ENCODE measurements around the gene SIGLEC7.

SIGLEC7 gene

DNA sequence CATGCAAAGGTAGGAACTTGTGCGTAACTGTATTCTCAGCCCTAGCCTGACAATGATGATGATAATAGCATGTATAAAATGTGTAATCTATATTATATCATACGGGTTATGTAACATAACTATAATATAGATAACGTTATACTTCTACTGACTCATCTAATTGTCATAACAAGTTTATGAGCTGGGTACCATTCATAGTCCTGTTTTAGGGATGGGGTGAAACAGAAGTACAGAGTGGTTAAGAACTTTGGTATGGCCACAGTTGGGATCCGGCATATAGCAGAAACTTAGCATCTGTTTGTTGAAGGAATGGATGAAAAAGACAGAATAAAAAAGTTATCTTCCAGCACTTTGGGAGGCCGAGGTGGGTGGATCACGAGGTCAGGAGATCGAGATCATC, 39.1 kb upstream of the SIGLEC7 start:
- peaks cover 3% of the 10 kb centered on the region for H3K36me3 ChIP-seq (ENCODE audit: control insufficient read depth, insufficient read depth, low read length)
- no peak overlapping the region for H3K4me3 ChIP-seq (ENCODE audit: low read depth, low read length)
- no peak overlapping the region for H3K9ac ChIP-seq (ENCODE audit: low read depth, low read length)
- H3K27me3 ChIP-seq (ENCODE audit: control insufficient read depth, insufficient read depth, low read length) = no peaks in the 10 kb centered on the region
- peaks cover 8% of the 10 kb centered on the region for H3K4me1 ChIP-seq (ENCODE audit: control insufficient read depth, insufficient read depth, low read length)
- H3K9me3 ChIP-seq (ENCODE audit: control insufficient read depth, insufficient read depth, low read length) = no peaks in the 10 kb centered on the region

DNA sequence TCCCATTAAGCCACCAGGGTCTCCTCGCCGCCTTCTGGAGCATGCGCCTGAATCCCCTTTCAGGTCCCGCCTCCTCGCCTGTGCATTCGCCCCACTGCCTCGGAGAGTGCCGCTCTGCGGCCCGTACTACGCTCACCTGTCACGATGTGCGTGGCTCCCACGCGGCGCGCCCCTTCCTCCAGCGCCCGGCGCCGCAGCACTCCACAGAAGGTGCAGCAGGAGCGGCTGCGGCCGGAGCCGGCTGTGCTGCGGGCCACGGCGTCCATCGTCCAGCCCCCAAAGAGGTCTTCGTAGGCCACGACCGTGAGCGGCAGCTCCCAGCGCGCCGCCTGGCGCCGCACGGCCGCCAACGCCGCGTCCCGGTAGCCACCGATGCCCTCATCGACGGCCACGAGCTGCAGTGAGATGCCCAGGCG, 38.2 kb upstream of the SIGLEC7 start:
- peaks cover 3% of the 10 kb centered on the region for H3K36me3 ChIP-seq (ENCODE audit: control insufficient read depth, insufficient read depth, low read length)
- H3K9ac ChIP-seq (ENCODE audit: low read depth, low read length) = no peak overlapping the region
- H3K4me1 ChIP-seq (ENCODE audit: control insufficient read depth, insufficient read depth, low read length) = peaks cover 8% of the 10 kb centered on the region
- no peaks in the 10 kb centered on the region for H3K9me3 ChIP-seq (ENCODE audit: control insufficient read depth, insufficient read depth, low read length)
- no peak overlapping the region for H3K4me3 ChIP-seq (ENCODE audit: low read depth, low read length)
- peaks cover 2% of the 10 kb centered on the region for H3K27me3 ChIP-seq (ENCODE audit: control insufficient read depth, insufficient read depth, low read length)

DNA sequence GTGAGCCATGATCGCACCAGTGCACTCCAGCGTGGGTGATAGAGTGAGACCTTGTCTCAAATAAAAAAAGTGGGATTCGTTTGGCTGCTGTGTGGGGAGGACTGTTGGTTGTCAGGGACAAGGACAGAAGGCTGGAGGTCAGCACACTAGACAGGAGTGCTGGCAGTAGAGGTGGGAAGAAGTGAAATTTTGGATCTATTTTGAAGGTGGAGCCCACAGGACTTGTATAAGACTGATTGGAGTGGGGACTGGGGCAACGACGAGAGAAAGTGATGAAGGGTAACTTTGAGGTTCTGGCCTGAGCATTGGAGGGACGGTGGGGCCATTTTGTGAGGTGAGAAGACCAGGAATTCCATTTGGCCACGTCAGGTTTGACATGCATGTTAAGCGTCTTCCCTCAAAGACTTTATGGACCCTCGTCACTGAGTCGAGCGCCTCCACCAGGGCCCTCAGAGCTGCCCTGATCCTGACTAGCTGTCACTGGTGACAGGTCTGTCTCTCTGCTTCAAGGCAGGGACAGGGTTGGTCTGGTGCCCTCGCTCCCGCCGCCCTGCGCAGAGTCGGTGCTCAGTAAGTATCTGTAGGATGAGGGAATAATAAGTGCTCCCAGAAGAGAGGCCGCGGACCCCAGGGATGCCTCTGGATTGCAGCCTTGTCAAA, 34.6 kb upstream of the SIGLEC7 start:
- Histone ChIP-seq H3K27me3 (ENCODE audit: control insufficient read depth, insufficient read depth, low read length) (peaks cover 15% of the 10 kb centered on the region), H3K9me3 (ENCODE audit: control insufficient read depth, insufficient read depth, low read length) (no peaks in the 10 kb centered on the region), H3K4me3 (ENCODE audit: low read depth, low read length) (peak overlapping the region; percentile 96), H3K36me3 (ENCODE audit: control insufficient read depth, insufficient read depth, low read length) (no peaks in the 10 kb centered on the region), H3K9ac (ENCODE audit: low read depth, low read length) (no peak overlapping the region), H3K4me1 (ENCODE audit: control insufficient read depth, insufficient read depth, low read length) (peaks cover 2% of the 10 kb centered on the region)

DNA sequence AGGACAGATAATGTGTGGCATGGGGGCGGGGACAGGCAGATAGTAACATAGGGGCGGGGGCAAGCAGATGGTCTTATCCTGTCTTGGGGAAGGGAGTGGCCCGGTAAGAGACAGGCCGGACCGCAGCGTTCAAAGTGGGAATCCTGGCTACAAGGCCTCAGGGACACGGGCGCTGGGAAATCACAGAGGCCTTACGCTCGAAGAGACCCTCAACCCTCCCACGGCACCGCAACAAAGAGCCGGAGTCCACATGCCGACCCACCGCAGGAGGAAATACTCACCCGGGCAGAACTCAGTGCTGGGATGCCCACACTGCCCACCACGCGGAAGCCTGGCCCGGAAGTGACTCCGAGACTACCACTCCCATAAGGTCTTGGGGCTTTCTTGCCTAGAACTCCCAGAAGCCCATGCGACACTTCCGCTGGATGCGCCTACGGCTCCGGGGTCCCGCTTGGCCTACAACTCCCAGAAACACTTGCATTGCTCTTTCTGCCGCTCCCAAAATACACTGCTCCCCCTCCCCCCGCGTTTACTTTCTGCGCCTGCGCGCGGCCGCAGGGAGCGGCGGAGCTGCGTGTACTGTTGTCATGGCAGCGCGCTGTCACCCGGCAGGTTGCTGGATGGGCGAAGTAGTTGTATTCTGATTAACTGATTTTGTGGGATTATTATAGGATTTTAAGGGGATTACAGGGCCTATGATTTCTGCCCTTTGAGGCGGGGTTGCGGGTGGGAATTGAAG, 33.9 kb upstream of the SIGLEC7 start, which contains the start of gene CTU1:
Gene CTU1 (minus strand): TSS at position 344 of the 739 bp plus-strand sequence. CDS start 3,840 bp downstream, outside the sequence.
- peak within 1 kb of the TSS; percentile 24 for H3K9ac ChIP-seq (ENCODE audit: low read depth, low read length)
- H3K4me1 ChIP-seq (ENCODE audit: control insufficient read depth, insufficient read depth, low read length) = peaks cover 2% of the 10 kb centered on the region
- H3K4me3 ChIP-seq (ENCODE audit: low read depth, low read length) = peak within 1 kb of the TSS; percentile 96
- H3K9me3 ChIP-seq (ENCODE audit: control insufficient read depth, insufficient read depth, low read length) = no peaks in the 10 kb centered on the region
- no peaks in the 10 kb centered on the region for H3K36me3 ChIP-seq (ENCODE audit: control insufficient read depth, insufficient read depth, low read length)
- H3K27me3 ChIP-seq (ENCODE audit: control insufficient read depth, insufficient read depth, low read length) = peaks cover 21% of the 10 kb centered on the region

DNA sequence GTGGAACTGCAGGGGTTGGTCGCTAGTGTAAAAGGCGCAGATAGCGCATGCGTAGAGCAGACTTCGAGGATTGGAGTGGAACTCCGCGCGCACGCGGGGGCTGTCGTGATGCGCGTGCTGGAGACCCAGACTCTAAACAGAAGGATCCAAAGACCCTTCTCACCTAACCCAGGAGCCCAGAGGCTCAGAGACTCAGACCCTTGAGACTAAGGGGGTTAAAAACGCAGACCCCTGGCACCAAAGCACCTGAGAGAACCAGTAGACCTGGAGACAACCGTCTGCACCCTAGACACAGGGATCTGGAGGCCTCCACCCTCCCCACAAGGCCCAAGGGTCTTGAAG, 33.3 kb upstream of the SIGLEC7 start:
- H3K9ac ChIP-seq (ENCODE audit: low read depth, low read length) = no peak overlapping the region

DNA sequence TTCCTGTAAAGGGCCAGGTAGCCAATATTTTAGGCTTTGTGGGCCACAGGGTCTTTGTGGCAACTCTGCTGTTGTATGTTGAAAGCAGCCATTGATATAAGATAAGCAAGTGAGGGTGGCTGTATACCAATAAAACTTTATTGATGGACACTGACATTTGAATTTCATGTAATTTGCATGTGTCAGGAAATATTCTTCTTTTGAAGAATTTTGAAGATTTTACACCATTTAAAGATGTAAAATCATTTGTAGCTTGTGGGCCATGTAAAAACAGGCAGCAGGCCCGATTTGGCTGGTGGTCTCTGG, 31.5 kb upstream of the SIGLEC7 start:
- Histone ChIP-seq H3K36me3 (ENCODE audit: control insufficient read depth, insufficient read depth, low read length) (no peaks in the 10 kb centered on the region), H3K9ac (ENCODE audit: low read depth, low read length) (no peak overlapping the region), H3K9me3 (ENCODE audit: control insufficient read depth, insufficient read depth, low read length) (no peaks in the 10 kb centered on the region), H3K4me3 (ENCODE audit: low read depth, low read length) (no peak overlapping the region), H3K4me1 (ENCODE audit: control insufficient read depth, insufficient read depth, low read length) (peaks cover 2% of the 10 kb centered on the region), H3K27me3 (ENCODE audit: control insufficient read depth, insufficient read depth, low read length) (peaks cover 25% of the 10 kb centered on the region)

More for the DNA sequence above, 33.3 kb upstream of the SIGLEC7 start:
- Histone ChIP-seq H3K4me3 (ENCODE audit: low read depth, low read length) (peak overlapping the region; percentile 96), H3K36me3 (ENCODE audit: control insufficient read depth, insufficient read depth, low read length) (no peaks in the 10 kb centered on the region), H3K4me1 (ENCODE audit: control insufficient read depth, insufficient read depth, low read length) (peaks cover 2% of the 10 kb centered on the region), H3K27me3 (ENCODE audit: control insufficient read depth, insufficient read depth, low read length) (peaks cover 21% of the 10 kb centered on the region), H3K9me3 (ENCODE audit: control insufficient read depth, insufficient read depth, low read length) (no peaks in the 10 kb centered on the region)

DNA sequence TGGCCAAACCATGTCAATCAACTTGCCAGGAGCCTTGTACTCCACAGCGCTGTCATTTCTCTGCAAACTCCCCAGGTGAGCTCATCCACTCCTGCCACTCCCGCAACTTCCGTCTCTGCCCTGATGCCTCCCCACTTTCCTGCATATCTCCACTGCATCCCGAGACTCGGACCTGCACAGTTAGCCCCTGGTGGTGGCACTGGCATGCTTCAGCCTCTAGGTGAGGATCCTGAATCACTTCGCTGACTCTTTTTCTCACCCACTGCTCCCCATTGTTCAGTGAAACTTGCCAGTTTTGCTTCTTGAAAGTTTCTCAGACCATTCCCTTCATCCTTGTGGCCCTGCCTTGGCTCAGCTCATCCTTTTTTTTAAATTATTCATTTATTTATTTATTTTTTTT, 30.5 kb upstream of the SIGLEC7 start:
- no peak overlapping the region for H3K4me3 ChIP-seq (ENCODE audit: low read depth, low read length)
- peaks cover 2% of the 10 kb centered on the region for H3K4me1 ChIP-seq (ENCODE audit: control insufficient read depth, insufficient read depth, low read length)
- H3K27me3 ChIP-seq (ENCODE audit: control insufficient read depth, insufficient read depth, low read length) = peaks cover 25% of the 10 kb centered on the region
- H3K9me3 ChIP-seq (ENCODE audit: control insufficient read depth, insufficient read depth, low read length) = no peaks in the 10 kb centered on the region
- H3K36me3 ChIP-seq (ENCODE audit: control insufficient read depth, insufficient read depth, low read length) = no peaks in the 10 kb centered on the region
- no peak overlapping the region for H3K9ac ChIP-seq (ENCODE audit: low read depth, low read length)

DNA sequence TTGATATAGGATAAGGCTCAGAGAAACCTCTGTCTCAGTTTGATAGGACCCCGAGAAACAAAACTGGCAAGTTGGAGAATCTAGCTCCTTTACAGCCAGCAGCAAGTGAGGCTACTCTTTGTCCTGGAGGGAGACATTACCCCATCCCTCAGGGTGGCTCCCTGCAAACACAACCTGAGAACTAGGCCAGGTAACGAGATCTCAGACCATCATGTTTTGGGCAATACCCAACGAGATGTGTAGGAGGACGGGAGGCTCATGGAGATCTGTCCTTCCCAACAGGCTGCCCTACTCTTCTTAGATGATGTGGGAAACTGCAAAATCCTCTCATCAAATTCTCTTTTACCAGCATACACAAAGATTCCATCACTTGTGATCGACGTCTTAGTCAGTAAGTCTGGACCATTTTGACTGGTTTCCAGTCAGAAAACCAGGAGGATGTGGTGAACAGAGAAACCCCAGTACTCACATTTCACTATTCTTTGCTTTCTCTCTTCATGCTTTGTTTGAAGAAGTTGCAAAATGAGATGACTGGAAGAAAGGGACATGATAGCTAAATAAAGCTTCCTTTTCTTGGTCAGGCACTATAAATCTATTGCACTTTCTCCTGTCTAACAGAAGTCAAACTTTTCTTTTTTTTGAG, 27.9 kb upstream of the SIGLEC7 start:
- H3K9ac ChIP-seq (ENCODE audit: low read depth, low read length) = no peak overlapping the region
- H3K4me3 ChIP-seq (ENCODE audit: low read depth, low read length) = no peak overlapping the region
- no peaks in the 10 kb centered on the region for H3K4me1 ChIP-seq (ENCODE audit: control insufficient read depth, insufficient read depth, low read length)
- H3K36me3 ChIP-seq (ENCODE audit: control insufficient read depth, insufficient read depth, low read length) = no peaks in the 10 kb centered on the region
- H3K9me3 ChIP-seq (ENCODE audit: control insufficient read depth, insufficient read depth, low read length) = no peaks in the 10 kb centered on the region
- peaks cover 22% of the 10 kb centered on the region for H3K27me3 ChIP-seq (ENCODE audit: control insufficient read depth, insufficient read depth, low read length)

DNA sequence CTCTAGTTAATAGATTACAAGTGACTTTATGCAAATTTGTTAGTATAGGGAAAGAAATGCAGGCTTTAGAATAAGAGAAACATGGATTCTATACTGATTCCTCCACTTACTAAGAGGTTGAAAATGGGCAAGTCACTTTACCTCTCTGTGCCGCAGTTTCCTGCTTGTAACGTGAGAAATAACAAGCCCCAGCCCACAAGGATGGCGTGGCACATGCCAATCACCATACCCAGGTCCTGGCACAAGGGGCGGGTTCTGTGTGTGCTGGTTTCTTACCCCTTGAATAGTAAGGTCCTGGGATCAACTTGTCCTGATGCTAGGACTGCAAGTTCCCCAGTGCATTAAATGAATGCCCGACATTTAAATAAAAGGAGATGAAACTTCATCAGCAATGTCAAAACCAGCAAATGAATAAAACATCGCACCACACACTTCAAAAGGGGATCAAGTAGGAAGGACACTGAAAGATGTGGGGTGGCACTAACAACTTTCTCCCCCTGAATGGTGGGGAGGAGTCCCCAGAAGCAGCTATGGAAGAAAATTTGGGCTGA, 25.3 kb upstream of the SIGLEC7 start:
- Histone ChIP-seq H3K4me3 (ENCODE audit: low read depth, low read length) (no peak overlapping the region), H3K9ac (ENCODE audit: low read depth, low read length) (no peak overlapping the region), H3K36me3 (ENCODE audit: control insufficient read depth, insufficient read depth, low read length) (no peaks in the 10 kb centered on the region), H3K4me1 (ENCODE audit: control insufficient read depth, insufficient read depth, low read length) (no peaks in the 10 kb centered on the region), H3K9me3 (ENCODE audit: control insufficient read depth, insufficient read depth, low read length) (no peaks in the 10 kb centered on the region), H3K27me3 (ENCODE audit: control insufficient read depth, insufficient read depth, low read length) (peaks cover 15% of the 10 kb centered on the region)

DNA sequence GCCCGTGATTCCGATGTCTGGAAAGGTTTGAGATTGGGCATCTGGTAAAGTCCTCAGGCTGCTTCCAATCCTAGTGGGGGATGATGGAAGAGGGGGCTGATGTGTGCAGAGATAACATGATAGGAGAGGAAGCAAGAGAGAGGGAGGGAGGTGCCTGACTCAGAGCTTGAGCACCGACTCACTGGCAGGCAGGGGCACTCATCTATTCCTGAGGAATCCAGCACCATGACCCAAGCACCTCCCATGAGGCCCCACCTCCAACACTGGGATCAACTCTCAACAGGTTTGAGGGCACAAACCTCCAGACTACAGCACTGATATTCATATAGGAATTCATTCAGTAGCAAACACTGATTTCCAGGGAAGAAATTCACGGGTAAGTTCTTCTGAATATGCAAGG, 23.0 kb upstream of the SIGLEC7 start:
- H3K27me3 ChIP-seq (ENCODE audit: control insufficient read depth, insufficient read depth, low read length) = peaks cover under 1% of the 10 kb centered on the region
- H3K9me3 ChIP-seq (ENCODE audit: control insufficient read depth, insufficient read depth, low read length) = no peaks in the 10 kb centered on the region
- H3K36me3 ChIP-seq (ENCODE audit: control insufficient read depth, insufficient read depth, low read length) = no peaks in the 10 kb centered on the region
- no peaks in the 10 kb centered on the region for H3K4me1 ChIP-seq (ENCODE audit: control insufficient read depth, insufficient read depth, low read length)
- no peak overlapping the region for H3K9ac ChIP-seq (ENCODE audit: low read depth, low read length)
- H3K4me3 ChIP-seq (ENCODE audit: low read depth, low read length) = no peak overlapping the region

DNA sequence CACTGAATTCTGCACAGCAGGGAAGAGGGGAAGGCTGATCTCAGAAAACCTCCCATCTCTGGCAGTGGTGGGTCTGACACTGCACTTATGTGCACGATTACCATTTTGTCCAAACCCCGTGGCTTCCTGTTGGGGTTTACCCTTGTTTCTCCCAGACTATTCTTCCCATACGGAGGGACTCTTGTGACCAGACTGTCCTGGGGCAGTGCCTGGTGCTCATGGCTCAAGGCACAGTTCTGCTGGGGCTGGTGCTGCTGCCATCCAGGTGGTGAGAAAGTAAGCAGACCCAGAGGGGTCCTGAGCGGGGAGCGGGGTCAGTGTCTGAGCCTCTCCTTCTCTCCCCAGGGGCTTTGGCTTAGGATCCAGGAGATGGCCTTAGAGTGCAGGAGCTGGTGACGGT, 22.5 kb upstream of the SIGLEC7 start:
- Histone ChIP-seq H3K4me1 (ENCODE audit: control insufficient read depth, insufficient read depth, low read length) (no peaks in the 10 kb centered on the region), H3K9me3 (ENCODE audit: control insufficient read depth, insufficient read depth, low read length) (no peaks in the 10 kb centered on the region), H3K27me3 (ENCODE audit: control insufficient read depth, insufficient read depth, low read length) (no peaks in the 10 kb centered on the region), H3K36me3 (ENCODE audit: control insufficient read depth, insufficient read depth, low read length) (no peaks in the 10 kb centered on the region), H3K4me3 (ENCODE audit: low read depth, low read length) (no peak overlapping the region), H3K9ac (ENCODE audit: low read depth, low read length) (no peak overlapping the region)

DNA sequence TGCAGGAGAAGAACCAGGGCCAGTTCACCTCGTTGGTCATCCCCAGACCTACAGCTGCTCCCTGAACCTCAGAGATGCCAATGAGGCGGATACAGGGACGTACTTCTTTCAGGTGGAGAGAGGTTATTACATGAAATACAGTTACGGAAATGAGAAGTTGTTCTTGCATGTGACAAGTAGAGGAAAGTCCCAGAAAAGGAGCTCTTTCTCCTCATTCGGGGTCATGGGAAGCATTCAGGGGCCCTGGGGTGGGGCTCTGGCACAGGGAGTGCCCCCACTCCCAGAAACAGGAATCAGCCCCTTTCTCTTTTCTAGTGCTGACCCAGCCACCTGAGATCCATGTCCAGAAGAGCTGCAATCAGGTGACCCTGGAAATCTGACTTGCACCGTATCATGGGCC, 21.9 kb upstream of the SIGLEC7 start:
- H3K9ac ChIP-seq (ENCODE audit: low read depth, low read length) = no peak overlapping the region
- H3K9me3 ChIP-seq (ENCODE audit: control insufficient read depth, insufficient read depth, low read length) = no peaks in the 10 kb centered on the region
- no peaks in the 10 kb centered on the region for H3K36me3 ChIP-seq (ENCODE audit: control insufficient read depth, insufficient read depth, low read length)
- H3K4me3 ChIP-seq (ENCODE audit: low read depth, low read length) = no peak overlapping the region
- no peaks in the 10 kb centered on the region for H3K4me1 ChIP-seq (ENCODE audit: control insufficient read depth, insufficient read depth, low read length)
- H3K27me3 ChIP-seq (ENCODE audit: control insufficient read depth, insufficient read depth, low read length) = no peaks in the 10 kb centered on the region

Data from iPS-15b (cell line).